ENCODE data around the gene TMEM41A.

- TF ChIP-seq GATA3 (IDR thresholded peaks at IDR 0.05; ENCODE audit: low read depth, low read length) (no peak), GATA2 (IDR thresholded peaks at IDR 0.05; ENCODE audit: low read depth, low read length) (no peak)
Observed at GRCh38 chr3:185537369-185537970, 38.6 kb upstream of the TMEM41A start.

Measured in SH-SY5Y (cell line).